ENCODE measurements around the gene FRMPD1. TPM values are rescaled to one million over a fixed set of nuclear protein-coding genes. Genes with fewer than 3 reads are reported as not detected.

Gene FRMPD1
- total RNA-seq, 1 donor from 2014 or later, result not detected

GRCh38 chr9:37694355-37694754 is 43.6 kb downstream of the FRMPD1 start:
- Histone ChIP-seq H3K4me1 (no peaks in the 10 kb centered on the region), H3K4me3 (no peak overlapping the region), H3K27me3 (no peaks in the 10 kb centered on the region), H3K27ac (no peak overlapping the region), H3K36me3 (no peaks in the 10 kb centered on the region), H3K9me3 (no peaks in the 10 kb centered on the region)
- intact Hi-C loops (cut with DNase I), result no loop called here
- no peak for TF ChIP-seq CTCF (IDR thresholded peaks at IDR 0.05)
- no peak for DNase-seq (ENCODE audit: low spot score in 2 of 2)

- Histone ChIP-seq H3K9me3 (no peaks in the 10 kb centered on the region), H3K27me3 (no peaks in the 10 kb centered on the region), H3K4me1 (no peaks in the 10 kb centered on the region), H3K27ac (no peak overlapping the region), H3K36me3 (no peaks in the 10 kb centered on the region), H3K4me3 (no peak overlapping the region)
- no peak for DNase-seq (ENCODE audit: low spot score in 2 of 2)
- TF ChIP-seq CTCF (IDR thresholded peaks at IDR 0.05), result no peak
- intact Hi-C loops (cut with DNase I), result no loop called here
Measured at GRCh38 chr9:37696528-37696927, 45.8 kb downstream of the FRMPD1 start.

GRCh38 chr9:37700131-37700530 is 49.4 kb downstream of the FRMPD1 start:
- Histone ChIP-seq H3K4me3 (no peak overlapping the region), H3K9me3 (no peaks in the 10 kb centered on the region), H3K36me3 (no peaks in the 10 kb centered on the region), H3K4me1 (no peaks in the 10 kb centered on the region), H3K27me3 (no peaks in the 10 kb centered on the region), H3K27ac (no peak overlapping the region)
- intact Hi-C loops (cut with DNase I), result no loop called here
- no peak for DNase-seq (ENCODE audit: low spot score in 2 of 2)
- TF ChIP-seq CTCF (IDR thresholded peaks at IDR 0.05), result no peak

DNA sequence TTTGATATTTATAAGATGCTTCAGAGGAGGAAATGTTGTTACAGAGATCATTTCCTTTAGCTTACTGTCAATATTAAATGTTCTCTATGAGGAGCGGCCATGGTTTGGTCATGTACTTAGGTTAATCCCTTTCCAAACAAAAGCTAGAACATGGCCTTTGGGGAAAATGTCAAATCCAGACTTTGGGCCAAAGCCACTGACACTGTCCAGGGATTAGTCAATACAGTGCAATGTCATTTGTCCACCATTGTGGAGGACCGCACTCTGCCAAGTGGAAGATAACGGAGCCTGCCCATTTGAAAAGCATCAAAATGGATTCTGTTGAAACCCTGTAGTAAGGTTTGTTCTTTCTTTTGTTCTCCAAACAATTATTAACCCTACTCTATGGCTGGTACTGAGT is 50.1 kb downstream of the FRMPD1 start:
- no peaks in the 10 kb centered on the region for H3K9me3 ChIP-seq
- H3K27ac ChIP-seq, result no peak overlapping the region
- no peak for DNase-seq (ENCODE audit: low spot score in 2 of 2)
- intact Hi-C loops (cut with DNase I), result no loop called here
- H3K36me3 ChIP-seq, result no peaks in the 10 kb centered on the region
- no peaks in the 10 kb centered on the region for H3K27me3 ChIP-seq
- TF ChIP-seq CTCF (IDR thresholded peaks at IDR 0.05), result no peak
- no peaks in the 10 kb centered on the region for H3K4me1 ChIP-seq
- no peak overlapping the region for H3K4me3 ChIP-seq

GRCh38 chr9:37705787-37706186 is 55.0 kb downstream of the FRMPD1 start:
- no peaks in the 10 kb centered on the region for H3K4me1 ChIP-seq
- TF ChIP-seq CTCF (IDR thresholded peaks at IDR 0.05), result no peak
- no peak overlapping the region for H3K27ac ChIP-seq
- H3K4me3 ChIP-seq, result no peak overlapping the region
- no peak for DNase-seq (ENCODE audit: low spot score in 2 of 2)
- no peaks in the 10 kb centered on the region for H3K27me3 ChIP-seq
- H3K9me3 ChIP-seq, result no peaks in the 10 kb centered on the region
- intact Hi-C loops (cut with DNase I), result no loop called here
- H3K36me3 ChIP-seq, result no peaks in the 10 kb centered on the region

GRCh38 chr9:37706290-37706689 is 55.5 kb downstream of the FRMPD1 start:
- DNase-seq (ENCODE audit: low spot score in 2 of 2), result no peak
- no peak for TF ChIP-seq CTCF (IDR thresholded peaks at IDR 0.05)
- intact Hi-C loops (cut with DNase I), result no loop called here
- no peak overlapping the region for H3K27ac ChIP-seq
- H3K27me3 ChIP-seq, result no peaks in the 10 kb centered on the region
- H3K36me3 ChIP-seq, result no peaks in the 10 kb centered on the region
- H3K4me3 ChIP-seq, result no peak overlapping the region
- no peaks in the 10 kb centered on the region for H3K4me1 ChIP-seq
- H3K9me3 ChIP-seq, result no peaks in the 10 kb centered on the region
